ENCODE data around the gene RNPEPL1.

DNA sequence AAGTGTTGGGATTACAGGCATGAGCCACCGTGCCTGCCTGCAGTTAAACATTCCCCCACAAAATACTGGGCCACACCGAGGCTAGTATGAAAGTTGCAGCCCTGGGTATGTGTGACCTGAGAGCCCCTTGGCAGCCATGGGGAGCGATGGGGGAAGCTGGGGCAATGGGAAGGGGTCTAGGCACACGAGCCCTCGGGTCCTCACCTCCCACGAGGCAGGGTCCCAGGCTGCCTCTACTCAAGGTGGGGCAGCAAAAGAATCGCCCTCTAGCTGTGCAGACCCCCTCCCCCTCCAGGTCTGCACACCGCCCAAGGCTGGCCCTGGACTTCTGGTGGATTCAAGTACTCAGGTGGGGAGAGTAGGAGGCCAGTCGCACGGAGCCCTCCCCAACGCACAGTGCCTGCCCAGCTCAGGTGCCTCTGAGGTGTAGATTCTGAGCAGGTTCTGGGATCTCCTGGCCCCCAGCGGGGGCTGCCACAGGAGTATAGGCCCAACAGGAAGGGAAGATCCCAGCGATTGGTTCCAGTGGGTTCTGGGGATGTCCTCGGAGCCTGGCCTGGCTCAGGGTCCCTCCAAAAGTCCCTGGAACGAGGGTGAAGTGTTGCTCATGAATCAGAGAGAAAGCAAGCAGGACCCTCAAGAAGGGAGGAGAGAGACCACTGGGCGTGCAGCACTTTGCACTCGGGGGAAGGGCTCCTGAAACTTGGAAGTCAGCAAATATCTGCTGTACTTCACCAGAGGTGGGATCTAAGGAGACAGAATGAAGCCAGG, 59.6 kb downstream of the RNPEPL1 start:
- TF ChIP-seq CTCF (IDR thresholded peaks at IDR 0.05) (no peak), POLR2A (IDR thresholded peaks at IDR 0.05) (no peak)

Measured in uterus (tissue), 2 donors.